Thoracic aorta (tissue), 2 donors: ENCODE measurements around the gene ARFIP1. TPM values are rescaled to one million over a fixed set of nuclear protein-coding genes. Genes with fewer than 3 reads are reported as not detected.

Source experiments
- ATAC-seq: fragments of 150-250 bp; one replicate; pipeline ENCODE4 v1.8.0; 2017; ENCODE audit warnings: low read depth; ENCODE audit not compliant: insufficient number of reproducible peaks, low FRiP score
- DNase-seq: peaks from one replicate; pipeline ENCODE4 v3.0.0-alpha.2; 2020; ENCODE audit warnings: low spot score
- H3K27ac ChIP-seq, 2 donors: fragments of 200-600 bp; sonication (generic); 1 replicate in 1 of 2; 2 replicates in 1 of 2; pipeline ENCODE4 v1.5.1; 2016; ENCODE audit warnings: mild to moderate bottlenecking in 2 of 2, moderate library complexity in 2 of 2
- H3K27me3 ChIP-seq: fragments of 200-600 bp; sonication (generic); replicated peaks from 2 replicates; pipeline ENCODE4 v1.6.0; 2016; ENCODE audit warnings: mild to moderate bottlenecking; ENCODE audit not compliant: insufficient read depth
- H3K36me3 ChIP-seq: fragments of 200-600 bp; sonication (generic); one replicate; pipeline ENCODE4 v1.5.1; 2016
- H3K4me1 ChIP-seq, 2 donors: fragments of 200-600 bp; sonication (generic); 1 replicate in 1 of 2; 2 replicates in 1 of 2; pipeline versions ENCODE4 v1.5.1 to v1.6.0; 2016; ENCODE audit warnings: low read depth in 2 of 2, mild to moderate bottlenecking in 1 of 2; ENCODE audit not compliant: control insufficient read depth in 1 of 2
- H3K4me3 ChIP-seq: fragments of 200-600 bp; sonication (generic); 2 replicates; pipeline ENCODE4 v1.5.1; 2016; ENCODE audit warnings: mild to moderate bottlenecking
- H3K9me3 ChIP-seq: fragments of 200-600 bp; sonication (generic); 2 replicates; pipeline ENCODE4 v1.5.1; 2016
- total RNA-seq, 2 donors: library from RNA; depleted of rRNA; stranded (reverse); fragments of >200 nt; gene quantifications; one replicate each; pipeline versions ENCODE4 v1.1.0 to v1.2.3, GENCODE V29; 2016
- TF ChIP-seq, protein P1 (sequence below): fragments of 200-600 bp; sonication (generic); IDR thresholded peaks from one replicate; pipeline ENCODE4 v1.5.1; 2019; ENCODE audit warnings: antibody characterized with exemption

The ARFIP1 gene
- total RNA-seq, 2 donors from 2014 or later: 24.0 to 39.0 TPM

DNA sequence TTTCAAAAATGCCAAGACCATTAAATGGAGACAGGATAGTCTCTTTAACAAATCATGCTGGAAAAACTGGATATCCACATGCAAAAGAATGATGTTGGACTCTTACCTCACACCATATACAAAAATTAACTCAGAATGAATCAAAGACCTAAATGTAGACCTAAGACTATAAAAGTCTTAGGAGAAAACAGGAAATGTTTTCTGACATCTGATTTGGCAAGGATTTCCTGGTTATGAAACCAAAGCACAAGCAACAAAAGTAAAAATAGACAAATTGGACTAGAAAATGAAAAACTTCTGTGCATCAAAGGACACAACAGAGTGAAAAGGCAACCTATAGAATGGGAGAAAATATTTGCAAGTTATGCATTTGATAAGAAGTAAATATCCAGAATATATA lies 37.6 kb downstream of the ARFIP1 start:
- Histone ChIP-seq H3K27ac (no peak overlapping the region), H3K27me3 (no peaks in the 10 kb centered on the region), H3K9me3 (peaks cover 3% of the 10 kb centered on the region), H3K4me3 (no peak overlapping the region), H3K4me1 (no peaks in the 10 kb centered on the region), H3K36me3 (no peaks in the 10 kb centered on the region)
- TF ChIP-seq, protein P1, sequence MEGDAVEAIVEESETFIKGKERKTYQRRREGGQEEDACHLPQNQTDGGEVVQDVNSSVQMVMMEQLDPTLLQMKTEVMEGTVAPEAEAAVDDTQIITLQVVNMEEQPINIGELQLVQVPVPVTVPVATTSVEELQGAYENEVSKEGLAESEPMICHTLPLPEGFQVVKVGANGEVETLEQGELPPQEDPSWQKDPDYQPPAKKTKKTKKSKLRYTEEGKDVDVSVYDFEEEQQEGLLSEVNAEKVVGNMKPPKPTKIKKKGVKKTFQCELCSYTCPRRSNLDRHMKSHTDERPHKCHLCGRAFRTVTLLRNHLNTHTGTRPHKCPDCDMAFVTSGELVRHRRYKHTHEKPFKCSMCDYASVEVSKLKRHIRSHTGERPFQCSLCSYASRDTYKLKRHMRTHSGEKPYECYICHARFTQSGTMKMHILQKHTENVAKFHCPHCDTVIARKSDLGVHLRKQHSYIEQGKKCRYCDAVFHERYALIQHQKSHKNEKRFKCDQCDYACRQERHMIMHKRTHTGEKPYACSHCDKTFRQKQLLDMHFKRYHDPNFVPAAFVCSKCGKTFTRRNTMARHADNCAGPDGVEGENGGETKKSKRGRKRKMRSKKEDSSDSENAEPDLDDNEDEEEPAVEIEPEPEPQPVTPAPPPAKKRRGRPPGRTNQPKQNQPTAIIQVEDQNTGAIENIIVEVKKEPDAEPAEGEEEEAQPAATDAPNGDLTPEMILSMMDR: no peak
- DNase-seq: no peak
- no peak for ATAC-seq

DNA sequence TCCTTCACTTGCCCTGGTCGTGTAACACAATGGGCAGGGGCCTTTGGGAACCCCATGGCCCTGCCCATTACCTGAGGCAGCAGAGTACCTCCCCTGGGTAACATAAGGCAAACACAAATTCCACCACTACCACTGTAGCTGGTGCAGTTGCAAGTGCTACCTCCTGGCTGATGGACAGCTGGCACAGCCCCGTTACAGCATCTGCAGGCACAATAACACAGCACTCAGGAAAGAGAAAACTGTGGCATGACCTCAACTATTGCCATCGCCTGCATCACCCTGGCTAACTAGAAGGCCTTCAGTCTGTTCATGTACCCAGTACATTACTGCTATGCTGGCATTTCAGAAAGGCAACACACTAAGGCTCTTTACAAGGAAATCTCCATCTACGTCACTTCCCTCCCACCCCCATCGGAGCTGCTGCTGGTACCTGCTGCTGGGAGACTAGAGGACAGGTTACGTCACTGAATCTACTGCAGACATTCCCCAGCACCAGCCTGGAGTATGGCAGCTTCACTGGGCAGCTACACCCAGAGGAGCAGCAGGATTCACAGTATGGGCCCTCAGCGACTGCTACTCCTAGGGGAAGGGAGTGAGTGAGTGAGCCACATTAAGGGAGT lies 39.4 kb downstream of the ARFIP1 start:
- DNase-seq (no peak), ATAC-seq (no peak)
- TF ChIP-seq, protein P1: no peak
- Histone ChIP-seq H3K27me3 (no peaks in the 10 kb centered on the region), H3K27ac (no peak overlapping the region), H3K9me3 (peaks cover 3% of the 10 kb centered on the region), H3K4me1 (no peaks in the 10 kb centered on the region), H3K36me3 (no peaks in the 10 kb centered on the region), H3K4me3 (no peak overlapping the region)

DNA sequence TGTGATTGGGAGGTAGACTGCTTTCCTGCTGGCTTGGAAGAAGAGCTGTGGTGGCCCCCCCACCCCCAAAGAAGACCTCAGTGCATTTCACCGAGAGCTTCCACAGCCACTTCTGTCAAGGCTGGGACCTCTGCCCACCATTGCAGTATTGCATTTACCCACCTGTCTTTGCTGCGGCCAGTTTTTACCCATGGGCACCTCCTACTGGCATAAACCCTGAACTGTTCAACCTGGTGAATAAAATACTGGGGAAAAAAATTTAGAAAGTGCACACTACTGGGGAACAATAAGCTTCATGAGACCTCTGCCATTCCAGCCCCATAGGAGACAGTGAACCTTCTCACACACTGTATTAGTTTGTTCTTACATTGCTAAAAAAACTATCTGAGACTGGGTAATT lies 40.3 kb downstream of the ARFIP1 start:
- ATAC-seq (no peak), DNase-seq (no peak)
- TF ChIP-seq, protein P1: no peak
- Histone ChIP-seq H3K27ac (no peak overlapping the region), H3K4me3 (no peak overlapping the region), H3K4me1 (no peaks in the 10 kb centered on the region), H3K36me3 (no peaks in the 10 kb centered on the region), H3K27me3 (no peaks in the 10 kb centered on the region), H3K9me3 (peaks cover 3% of the 10 kb centered on the region)

GRCh38 chr4:152822323-152822722 lies 42.6 kb downstream of the ARFIP1 start:
- TF ChIP-seq, protein P1: no peak
- Histone ChIP-seq H3K4me1 (no peaks in the 10 kb centered on the region), H3K27me3 (no peaks in the 10 kb centered on the region), H3K36me3 (no peaks in the 10 kb centered on the region), H3K4me3 (no peak overlapping the region), H3K9me3 (no peaks in the 10 kb centered on the region), H3K27ac (no peak overlapping the region)
- no peak for DNase-seq
- ATAC-seq: no peak

DNA sequence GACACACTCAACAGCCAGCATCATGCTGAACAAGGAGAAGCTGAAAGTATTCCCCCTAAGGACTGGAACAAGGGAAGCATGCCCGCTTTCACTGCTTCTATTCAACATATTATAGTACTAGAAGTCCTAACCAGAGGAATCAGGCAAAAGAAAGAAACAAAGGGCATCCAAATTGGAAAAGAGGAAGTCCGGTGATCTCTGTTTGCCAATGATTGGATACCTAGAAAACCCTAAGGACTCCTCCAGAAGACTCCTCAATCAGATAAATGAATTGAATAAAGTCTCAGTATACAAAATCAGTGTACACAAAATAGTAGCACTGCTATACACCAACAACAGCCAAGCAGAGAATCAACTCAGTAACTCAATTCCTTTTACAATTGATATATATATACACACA lies 44.8 kb downstream of the ARFIP1 start:
- Histone ChIP-seq H3K27ac (no peak overlapping the region), H3K9me3 (no peaks in the 10 kb centered on the region), H3K4me1 (no peaks in the 10 kb centered on the region), H3K27me3 (no peaks in the 10 kb centered on the region), H3K36me3 (no peaks in the 10 kb centered on the region), H3K4me3 (no peak overlapping the region)
- no peak for ATAC-seq
- DNase-seq: no peak
- TF ChIP-seq, protein P1: no peak
